ENCODE results near the gene SMYD3. TPM values are rescaled to one million over a fixed set of nuclear protein-coding genes. Genes with fewer than 3 reads are reported as not detected.

SMYD3 gene
- total RNA-seq, 1 donor = 45.5 TPM

GRCh38 chr1:246165826-246166709, 341.0 kb downstream of the SMYD3 start:
- no peak overlapping the region for H3K4me3 ChIP-seq (ENCODE audit: low read depth, low read length)
- TF ChIP-seq, protein P1, sequence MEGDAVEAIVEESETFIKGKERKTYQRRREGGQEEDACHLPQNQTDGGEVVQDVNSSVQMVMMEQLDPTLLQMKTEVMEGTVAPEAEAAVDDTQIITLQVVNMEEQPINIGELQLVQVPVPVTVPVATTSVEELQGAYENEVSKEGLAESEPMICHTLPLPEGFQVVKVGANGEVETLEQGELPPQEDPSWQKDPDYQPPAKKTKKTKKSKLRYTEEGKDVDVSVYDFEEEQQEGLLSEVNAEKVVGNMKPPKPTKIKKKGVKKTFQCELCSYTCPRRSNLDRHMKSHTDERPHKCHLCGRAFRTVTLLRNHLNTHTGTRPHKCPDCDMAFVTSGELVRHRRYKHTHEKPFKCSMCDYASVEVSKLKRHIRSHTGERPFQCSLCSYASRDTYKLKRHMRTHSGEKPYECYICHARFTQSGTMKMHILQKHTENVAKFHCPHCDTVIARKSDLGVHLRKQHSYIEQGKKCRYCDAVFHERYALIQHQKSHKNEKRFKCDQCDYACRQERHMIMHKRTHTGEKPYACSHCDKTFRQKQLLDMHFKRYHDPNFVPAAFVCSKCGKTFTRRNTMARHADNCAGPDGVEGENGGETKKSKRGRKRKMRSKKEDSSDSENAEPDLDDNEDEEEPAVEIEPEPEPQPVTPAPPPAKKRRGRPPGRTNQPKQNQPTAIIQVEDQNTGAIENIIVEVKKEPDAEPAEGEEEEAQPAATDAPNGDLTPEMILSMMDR (IDR thresholded peaks at IDR 0.05; ENCODE audit: insufficient read depth, low read length) = no peak
- DNase-seq (ENCODE audit: low read depth) = no peak

- DNase-seq (ENCODE audit: low read depth) = no peak
- no peak overlapping the region for H3K4me3 ChIP-seq (ENCODE audit: low read depth, low read length)
- TF ChIP-seq, protein P1 (IDR thresholded peaks at IDR 0.05; ENCODE audit: insufficient read depth, low read length) = no peak
Measured at GRCh38 chr1:246164764-246165163, 342.3 kb downstream of the SMYD3 start.

GRCh38 chr1:246162560-246162959, 344.5 kb downstream of the SMYD3 start:
- DNase-seq (ENCODE audit: low read depth) = no peak
- TF ChIP-seq, protein P1 (IDR thresholded peaks at IDR 0.05; ENCODE audit: insufficient read depth, low read length) = no peak
- H3K4me3 ChIP-seq (ENCODE audit: low read depth, low read length) = no peak overlapping the region

- no peak overlapping the region for H3K4me3 ChIP-seq (ENCODE audit: low read depth, low read length)
- TF ChIP-seq, protein P1 (IDR thresholded peaks at IDR 0.05; ENCODE audit: insufficient read depth, low read length) = no peak
- peak; percentile 91 for DNase-seq (ENCODE audit: low read depth)
Measured at GRCh38 chr1:246161626-246162025, 345.5 kb downstream of the SMYD3 start.

GRCh38 chr1:246160905-246161304, 346.2 kb downstream of the SMYD3 start:
- H3K4me3 ChIP-seq (ENCODE audit: low read depth, low read length) = no peak overlapping the region
- TF ChIP-seq, protein P1 (IDR thresholded peaks at IDR 0.05; ENCODE audit: insufficient read depth, low read length) = no peak
- DNase-seq (ENCODE audit: low read depth) = no peak

- no peak for DNase-seq (ENCODE audit: low read depth)
- H3K4me3 ChIP-seq (ENCODE audit: low read depth, low read length) = no peak overlapping the region
- TF ChIP-seq, protein P1 (IDR thresholded peaks at IDR 0.05; ENCODE audit: insufficient read depth, low read length) = no peak
Measured at GRCh38 chr1:246160374-246160773, 346.7 kb downstream of the SMYD3 start.

Data from fibroblast of the aortic adventitia (primary cell).